Amniotic stem cell (primary cell): ENCODE results near the gene SRC.
"Not testable (repeated sequence)": the region's sequence is repeated elsewhere in the genome, so short reads cannot be mapped to it uniquely, and the experiment has no call there.

Experiments
- DNase-seq: peaks from one replicate; lab custom pipeline; 2025; lab: John Stamatoyannopoulos, UW

The SRC gene

DNA sequence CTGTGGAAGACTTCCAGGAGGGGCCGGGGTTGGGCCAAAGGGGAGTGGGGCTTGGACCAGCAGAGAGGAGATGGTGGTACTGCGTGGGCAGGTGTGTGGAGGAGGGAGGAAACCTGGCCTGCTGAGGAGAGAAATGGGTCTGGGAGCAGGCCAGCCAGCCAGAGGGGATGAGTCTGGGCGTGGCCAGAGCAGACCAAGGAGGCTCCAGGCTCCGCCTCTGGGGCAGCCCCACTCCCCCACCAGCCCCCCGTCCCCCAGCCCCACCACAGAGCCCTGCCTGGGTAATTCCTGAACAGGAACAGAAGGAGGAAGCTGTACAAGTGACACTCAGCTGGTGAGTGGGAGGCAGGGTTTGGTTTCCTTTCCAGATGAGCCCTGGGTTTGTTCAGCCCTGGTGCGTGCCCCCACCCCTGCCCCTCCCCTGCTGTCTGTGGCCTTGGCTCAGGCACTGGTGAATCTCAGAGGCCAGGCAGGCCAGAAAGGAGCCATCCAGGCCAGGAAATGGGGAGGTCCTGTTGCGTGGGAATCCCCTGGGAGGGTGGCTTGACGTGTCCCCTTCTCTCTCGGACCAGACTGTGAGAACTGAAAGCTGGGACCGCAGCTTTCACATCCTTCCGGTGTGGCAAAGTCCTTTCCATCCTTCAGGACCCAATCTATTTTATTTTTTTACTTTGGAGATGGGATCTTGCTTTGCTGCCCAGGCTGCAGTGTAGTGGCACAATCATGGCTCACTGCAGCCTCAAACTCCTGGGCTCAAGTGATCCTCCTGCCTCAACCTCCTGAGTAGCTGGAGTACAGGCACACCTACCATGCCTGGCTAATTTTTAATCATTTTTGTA is 9.4 kb upstream of the SRC start:
- DNase-seq: no peak

DNA sequence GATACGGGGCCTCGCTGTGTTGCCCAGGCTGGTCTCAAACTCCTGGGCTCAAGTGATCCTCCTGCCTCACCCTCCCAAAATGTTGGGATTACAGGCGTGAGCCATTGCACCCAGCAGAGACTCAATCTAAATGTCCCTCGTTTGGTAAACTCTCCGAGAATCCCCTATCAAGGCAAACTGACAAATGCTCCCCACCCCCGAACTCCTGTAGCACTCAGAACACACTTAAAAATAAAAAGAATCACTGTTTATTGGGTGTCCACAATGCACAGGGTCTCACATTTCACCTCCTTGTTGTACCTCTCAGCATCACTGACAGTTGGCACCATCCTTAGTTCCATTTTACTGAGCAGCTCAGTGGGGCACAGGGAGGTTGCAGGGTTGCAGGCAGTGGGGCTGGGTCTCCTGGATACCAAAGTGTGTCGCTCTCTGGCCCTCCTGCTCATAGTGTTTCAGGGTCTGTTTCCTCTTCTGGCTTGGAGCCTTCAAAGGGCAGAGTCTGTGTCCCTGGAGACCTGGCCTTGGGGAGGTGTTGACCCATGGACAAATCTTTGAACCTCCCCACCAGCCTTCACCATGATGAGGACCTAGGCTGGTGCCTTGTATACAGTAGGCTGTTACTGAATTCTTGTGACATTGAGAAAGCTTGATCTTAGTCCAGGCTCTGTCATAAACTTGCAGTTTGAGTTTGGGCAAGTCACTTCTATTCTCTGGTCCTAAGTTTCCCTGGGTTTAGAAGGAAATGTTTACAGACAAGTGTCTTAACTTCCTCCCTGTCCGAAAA is 8.5 kb upstream of the SRC start:
- DNase-seq: no peak

DNA sequence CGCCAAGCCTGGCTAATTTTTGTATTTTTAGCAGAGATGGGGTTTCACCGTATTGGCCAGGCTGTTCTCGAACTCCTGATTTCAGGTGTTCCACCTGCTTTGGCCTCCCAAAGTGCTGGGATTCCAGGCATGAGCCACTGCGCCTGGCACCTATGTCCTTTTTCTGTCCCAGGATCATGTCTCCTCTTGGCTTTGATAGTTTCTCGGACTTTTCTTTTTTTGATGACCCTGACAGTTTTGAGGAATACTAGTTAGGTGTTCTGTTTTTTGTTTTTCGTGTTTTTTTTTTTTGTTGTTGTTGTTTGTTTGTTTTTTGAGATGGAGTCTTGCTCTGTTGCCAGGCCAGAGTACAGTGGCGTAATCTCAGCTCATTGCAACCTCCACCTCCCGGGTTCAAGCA is 7.6 kb upstream of the SRC start:
- not testable (repeated sequence) for DNase-seq

DNA sequence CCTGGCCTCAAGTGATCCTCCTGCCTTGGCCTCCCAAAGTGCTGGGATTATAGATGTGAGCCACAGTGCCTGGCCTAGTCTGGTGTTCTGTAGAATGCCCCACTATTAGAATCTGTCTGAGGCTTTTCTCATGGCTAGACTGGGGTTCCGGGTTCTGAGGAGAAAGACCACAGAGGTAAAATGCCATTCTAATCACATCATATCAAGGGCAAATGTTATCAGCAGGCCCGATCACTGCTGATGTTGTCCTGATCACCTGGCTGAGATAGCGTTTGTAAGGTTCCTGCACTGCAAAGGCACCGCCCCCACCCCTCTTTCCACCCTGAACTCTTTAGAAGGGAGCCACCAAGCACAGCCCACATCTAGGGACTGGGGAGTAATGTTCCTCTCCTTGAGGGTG is 6.7 kb upstream of the SRC start:
- no peak for DNase-seq

DNA sequence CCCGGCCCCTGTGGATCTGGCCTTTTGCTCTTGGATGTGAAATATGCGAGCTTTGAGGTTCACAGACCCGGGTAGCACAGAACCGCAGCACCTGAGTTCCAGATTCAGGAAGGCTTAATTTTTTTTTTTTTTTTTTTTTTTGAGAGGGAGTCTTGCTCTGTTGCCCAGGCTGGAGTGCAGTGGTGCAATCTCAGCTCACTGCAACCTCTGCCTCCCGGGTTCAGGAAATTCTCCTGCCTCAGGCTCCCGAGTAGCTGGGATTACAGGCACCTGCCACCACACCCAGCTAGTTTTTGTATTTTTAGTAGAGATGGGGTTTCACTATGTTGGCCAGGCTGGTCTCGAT is 6.2 kb upstream of the SRC start:
- DNase-seq: not testable (repeated sequence)

DNA sequence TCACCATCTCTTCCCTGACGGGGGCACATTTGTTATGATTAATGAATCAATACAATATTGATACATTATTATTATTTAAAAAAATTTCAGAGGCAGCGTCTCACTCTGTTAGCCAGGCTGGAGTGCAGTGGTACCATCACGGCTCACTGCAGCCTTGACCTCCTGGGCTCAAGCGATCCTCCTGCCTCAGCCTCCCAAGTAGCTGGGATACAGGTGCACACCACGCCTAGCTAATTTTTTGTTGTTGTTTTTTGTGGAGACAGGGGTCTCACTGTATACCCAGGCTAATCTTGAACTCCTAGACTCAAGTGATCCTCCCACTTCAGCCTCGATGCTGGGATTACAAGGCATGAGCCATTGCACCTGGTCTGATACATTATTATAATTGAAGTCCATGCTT is 4.9 kb upstream of the SRC start:
- DNase-seq: no peak

DNA sequence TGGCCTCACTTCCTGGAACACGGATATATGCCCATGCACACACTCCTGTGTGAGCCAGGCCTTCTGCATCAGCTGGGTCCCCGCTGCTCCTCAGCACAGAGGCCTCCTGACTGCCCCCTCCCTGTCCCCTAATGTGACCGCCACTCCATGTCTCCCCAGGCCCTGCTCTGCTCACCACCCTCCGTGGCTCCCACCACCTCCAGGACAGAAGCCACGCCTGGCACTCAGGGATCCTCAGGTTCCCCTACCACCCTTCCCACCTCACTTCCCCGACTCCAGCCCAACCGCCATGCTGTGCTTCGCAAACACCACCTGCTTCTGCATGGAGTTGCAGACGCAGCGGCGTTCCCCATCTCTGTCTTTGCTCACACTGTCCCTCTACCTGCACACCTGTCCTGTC is 4.3 kb upstream of the SRC start:
- no peak for DNase-seq

DNA sequence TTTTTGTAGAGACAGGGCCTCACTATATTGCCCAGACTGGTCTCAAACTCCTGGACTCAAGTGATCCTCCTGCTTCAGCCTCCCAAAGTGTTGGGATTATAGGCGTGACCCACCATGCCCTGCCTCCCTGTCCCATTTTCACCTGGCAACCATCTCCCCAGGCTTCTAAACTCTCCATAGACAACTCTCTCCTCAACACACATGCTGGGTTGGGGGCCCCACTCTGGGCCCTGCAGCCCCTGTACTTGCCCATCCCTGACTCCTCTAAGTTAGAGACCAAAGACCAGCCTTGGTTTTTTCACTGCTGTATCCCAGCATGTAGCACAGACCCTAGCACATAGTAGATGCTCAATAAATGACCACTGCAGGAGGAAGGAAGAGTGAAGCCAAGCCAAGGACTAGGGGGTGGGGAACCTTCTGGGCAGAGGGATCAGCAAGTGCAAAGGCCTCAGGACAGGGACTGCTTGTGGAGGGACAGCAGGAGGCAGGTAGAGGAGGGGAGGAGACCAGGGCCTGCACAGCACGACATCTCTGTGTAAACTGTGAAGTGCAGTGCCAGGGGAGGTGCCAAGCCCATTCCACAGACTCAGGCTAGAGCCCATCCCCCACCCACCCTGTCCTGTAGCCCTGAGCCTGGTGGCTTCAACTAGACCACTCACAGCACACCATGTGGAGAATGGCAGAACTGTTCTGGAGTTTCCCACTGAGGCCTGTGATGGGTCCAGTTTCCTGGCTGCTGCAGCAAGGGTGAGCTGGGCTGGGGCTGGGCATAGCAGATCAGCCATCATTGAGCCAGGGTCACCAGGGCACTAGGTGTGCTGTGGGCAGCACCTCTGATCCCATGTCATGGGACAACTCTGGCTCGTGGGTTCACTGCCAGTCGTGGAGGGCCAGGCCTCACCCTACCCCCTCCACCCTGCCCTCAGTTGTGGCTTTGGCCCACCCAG is 3.4 kb upstream of the SRC start:
- no peak for DNase-seq

DNA sequence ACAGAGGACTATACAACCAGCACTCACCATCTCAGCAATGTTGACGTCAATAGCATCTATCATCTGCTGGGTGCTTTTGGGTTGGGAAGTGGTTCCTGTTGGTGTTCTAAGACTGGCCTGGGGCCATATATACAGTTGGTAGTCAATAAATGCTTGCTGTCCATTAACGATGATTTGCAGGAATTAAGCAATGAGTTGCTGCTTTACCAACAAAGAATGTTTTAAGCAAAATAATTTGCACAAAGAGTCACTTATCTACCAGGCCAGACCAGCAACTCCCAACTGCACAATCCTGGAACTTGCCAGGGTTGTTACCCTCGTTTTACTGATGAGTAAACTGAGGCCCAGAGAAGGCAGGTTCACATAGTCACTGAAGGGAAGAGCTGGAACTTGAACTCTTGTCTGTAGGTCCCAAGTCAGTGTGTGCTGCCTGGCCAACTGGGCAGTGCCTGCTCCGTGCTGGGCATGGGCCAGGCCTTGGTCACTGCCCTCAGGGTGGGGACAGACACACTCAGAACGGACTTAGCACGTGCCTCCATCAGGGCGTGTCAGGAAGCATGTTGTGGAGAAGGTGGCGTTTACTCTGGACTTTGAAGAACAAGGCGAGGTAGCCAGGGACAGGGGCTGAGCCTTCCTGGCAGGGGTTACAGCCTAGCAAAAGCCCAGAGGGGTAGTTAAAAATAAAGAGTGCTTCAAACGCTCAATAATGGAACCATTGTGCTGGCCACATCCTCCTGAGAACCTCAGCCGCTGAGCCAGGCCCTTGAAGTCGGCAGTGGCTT is 2.5 kb upstream of the SRC start:
- DNase-seq: no peak

DNA sequence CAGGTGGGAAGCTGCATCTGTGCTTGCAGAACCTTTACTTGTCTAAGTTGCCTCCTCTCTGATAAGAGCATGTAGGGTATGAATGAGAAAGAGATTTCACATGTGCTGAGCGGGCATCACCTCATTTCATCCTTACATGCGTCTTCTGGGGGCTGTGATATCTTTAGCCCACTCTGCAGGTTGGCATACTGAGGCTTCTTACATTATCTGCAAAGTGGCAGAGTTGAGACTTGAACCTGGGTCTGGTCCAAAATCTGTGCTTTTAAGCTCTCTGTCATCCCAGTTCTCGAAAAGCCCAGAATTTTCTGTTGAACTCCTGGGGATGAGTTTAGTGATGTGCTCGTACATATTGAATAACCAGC is 2.0 kb upstream of the SRC start:
- DNase-seq: no peak

DNA sequence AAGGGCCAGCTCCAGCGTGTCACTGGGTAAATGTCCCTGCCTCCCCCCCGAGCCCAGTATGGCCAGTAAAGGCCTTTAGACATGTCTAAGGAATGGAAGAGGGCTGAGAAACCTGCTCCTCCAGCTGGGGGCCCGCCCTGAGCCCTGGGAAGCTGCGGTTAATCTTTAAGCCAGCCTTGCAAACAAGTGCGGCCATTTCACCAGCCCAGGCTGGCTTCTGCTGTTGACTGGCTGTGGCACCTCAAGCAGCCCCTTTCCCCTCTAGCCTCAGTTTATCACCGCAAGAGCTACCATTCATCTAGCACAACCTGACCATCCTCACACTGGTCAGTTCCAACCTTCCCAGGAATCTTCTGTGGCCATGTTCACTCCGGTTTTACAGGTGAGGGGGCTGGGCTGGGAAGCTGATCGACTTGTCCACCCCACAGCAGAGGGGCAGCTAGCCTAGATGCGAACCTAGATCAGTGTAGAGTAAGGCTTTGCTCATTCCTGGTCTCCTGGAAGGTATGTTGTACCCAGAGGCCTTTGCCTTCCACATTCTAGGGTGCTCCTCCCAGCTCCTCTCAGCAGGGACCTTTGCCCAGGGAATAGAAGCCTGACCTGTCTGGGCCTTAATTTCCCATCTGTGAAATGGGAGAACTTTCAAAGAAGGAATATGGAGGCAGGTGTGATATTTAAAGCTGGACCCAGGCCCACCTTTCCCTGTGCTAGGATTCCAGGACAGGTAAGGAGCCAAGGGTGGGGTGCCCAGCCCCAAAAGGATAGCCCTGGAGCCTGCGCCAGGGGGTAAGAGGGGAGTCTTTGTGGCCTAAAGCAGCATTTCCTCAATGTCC is 1.2 kb upstream of the SRC start:
- no peak for DNase-seq

DNA sequence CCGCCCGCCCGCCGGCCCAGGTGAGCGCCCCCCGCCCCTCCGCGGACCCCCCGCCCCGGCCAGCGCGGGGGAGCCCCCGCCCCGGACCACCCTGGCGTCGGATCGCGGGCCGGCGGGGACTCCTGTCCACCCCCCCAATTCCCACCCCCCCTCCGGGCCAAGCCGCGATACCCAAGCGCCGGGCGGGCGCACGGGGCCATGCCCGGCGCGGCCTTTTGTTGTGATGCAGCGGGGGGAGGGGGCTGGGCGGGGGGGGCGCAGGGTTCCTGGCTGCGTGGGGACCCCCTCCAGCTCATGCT is 245 bp downstream of the SRC start:
- DNase-seq: no peak

DNA sequence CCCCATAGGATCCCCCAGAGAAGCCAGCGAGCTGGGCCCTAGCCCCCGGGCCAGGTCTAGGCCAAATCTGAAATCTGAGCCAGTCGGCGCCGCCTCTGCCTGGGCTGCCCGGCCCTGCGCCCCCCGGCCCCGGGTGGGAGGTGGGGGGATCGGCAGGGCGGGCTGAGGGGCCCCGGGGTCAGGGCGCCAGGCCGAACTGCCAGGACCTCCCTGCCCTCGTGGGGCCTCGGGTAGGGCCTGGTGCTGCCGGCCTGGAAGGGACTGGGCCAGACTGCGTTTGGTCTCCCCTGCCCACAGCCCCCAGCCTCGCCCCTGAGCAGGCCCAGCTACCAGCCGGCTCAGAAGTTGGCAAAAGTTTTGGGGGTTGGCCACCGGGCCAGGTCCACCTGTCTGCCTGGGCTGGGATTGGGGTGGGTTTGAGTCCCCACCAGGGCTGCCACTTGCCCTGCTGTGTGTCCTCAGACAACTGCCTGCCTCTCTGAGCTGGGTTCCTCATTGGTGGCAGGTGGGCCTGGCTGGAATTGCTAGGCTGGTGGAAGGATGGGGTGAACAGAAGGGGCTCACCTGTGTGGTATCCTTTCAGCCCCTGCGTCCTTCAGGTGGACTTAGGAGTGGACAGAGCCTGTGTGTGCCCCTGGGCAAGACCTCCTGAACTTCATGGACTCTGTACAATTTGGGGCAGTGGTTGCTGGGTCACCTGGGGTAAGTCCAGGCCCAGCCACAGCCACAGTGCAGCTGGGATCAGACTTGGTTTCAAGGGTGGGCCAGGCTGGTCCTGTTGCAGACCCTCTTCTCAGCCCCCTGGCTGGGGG is 801 bp downstream of the SRC start:
- no peak for DNase-seq

DNA sequence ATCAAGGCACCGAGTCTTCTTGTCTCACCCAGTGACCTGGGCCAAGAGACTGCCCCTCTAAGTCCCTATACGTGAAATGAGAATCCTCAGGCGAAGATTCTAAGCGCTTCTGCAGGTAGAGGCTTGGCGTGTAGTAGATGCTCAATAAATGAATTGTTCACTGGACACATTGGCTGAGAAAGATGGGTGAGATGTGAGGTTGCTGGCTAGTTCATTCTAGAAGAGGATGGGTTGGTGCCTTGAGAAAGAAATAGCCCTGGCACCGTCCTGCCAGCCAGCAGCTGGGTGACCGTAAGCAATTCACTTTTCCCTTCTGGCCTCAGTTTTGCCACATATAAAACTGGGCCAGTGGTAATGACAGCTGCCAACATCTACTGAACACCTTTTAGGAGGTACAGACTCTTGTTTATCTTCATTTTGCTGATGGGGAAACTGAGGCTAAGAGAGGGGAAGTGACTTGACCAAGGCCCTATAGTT is 1.4 kb downstream of the SRC start:
- DNase-seq: no peak

DNA sequence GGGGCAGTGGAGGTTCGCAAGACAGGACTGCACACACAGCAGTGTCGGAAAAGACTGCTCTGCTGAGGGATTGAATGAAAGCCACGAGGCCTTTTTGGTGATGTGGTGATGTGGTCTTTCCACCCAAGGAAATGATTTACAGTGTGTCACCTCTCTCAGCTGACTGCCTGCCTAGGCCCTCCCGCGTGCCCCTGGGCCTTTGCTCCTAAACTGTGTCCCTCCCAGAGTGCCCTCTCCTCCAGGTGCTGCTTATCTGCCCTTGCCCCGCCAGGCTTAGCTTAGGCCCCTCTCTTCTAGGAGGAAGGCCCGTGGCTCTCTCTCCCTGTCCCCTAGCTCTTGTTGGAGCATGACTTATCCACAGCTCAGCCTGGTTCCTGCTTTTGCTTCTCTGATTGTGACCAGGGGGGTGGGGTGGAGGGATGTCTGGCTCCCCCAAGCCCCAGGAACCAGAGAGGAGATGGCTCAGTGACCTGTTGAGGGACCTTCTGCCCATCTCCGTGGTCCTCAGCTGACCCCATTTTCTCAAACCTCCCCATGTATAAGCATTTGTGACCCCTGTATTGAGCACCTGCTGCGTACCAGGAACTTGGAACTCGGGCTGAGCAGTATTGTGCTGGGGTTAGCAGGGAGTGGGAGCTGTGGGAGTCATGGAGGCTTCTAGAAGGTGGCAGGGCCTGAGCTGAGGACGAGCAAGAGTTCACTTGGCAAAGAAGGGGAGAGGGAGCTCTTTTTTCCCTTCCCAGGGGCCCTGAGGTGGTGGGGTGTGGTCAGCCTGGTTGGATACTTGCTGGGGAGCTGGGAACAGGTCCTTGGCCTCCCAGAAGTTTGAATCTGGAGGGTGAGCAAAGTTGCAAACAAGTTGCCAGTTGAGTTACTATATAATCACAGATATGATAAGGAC is 2.2 kb downstream of the SRC start:
- no peak for DNase-seq

DNA sequence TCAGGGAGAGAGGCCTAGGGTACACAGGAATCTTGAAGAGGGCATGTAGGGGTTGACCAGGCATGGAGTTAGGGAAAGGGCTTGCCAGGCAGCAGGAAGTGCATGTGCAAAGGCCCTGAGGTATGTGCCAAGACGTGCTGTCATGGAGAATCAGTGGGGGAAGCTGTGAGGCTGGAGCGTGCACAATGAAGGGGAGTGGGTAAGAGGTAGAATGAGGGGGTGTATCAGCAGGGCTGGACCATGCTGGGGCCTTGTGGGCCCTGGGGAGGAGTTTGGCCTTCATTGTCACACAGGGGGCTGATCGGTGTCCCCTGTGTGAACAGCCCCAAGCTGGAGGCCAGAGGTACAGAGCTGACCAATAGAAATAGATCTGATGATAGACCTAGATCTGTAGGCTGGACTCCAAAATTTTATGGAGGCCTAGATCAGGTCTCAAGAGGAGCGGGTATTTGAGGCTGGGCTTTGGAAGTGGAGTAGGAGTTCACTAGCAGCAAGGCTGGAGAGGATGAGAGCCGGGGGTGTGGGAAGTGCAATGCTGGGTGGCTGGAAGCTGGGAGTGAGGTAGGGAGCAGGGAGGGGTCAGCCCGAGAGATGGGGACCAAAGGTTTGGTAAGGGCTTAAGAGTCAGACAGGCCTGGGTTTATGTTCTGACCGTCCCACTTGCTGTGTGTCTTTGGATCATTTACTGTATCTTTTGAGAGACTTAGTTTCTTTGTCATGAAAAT is 3.0 kb downstream of the SRC start:
- DNase-seq: no peak

DNA sequence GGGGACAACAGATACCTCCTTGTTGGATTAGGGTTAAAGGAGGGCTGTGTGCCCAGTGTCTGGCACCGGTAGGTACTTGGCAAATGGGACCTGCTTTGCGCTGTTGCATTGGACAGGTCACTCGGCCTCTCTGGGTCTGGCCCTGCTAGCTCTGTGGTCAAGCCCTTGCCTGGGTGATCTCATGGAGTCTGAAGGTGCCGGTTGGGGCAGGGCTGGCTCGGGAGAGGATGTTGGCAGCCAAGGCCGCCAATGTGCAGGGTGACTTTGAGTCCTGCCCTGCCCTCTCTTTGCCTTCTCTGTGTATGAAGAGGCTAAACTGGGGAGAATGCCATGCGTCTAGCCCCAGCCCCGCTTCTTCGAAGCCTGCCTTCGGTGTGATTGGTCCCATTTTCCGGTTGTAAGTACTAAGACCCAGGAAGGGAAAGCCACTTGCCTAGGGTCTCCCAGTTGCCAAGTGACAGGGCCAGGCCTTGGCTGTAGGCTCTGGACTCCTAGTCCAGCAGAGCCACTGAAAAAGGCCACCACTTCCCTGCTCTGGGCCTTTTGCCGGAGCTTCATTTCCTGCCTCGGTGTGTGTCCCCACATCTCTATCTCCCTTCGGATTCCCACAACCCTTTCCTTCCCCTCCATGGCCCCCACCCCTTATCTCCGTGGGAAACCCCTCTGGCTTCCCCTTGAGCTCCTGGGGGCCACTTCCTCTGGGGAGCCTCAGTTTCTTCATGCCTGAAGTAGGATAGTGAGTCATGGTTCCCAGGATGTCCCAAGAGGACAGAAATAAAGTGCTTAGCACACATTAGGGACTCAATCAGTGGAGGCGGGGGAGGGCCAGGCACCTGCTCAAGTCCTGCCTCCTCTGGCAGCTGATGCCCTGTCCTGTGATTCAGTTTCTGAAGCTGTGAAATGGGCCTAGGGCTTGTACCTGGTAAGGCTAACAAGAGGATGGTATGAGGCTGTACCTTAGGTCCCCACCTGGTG is 3.9 kb downstream of the SRC start:
- no peak for DNase-seq
